Activated CD8-positive, alpha-beta T cell treated with anti-CD3 and anti-CD28 coated beads, Interleukin-2, amount 10 ng/mL, durations not matched to agents 7 days and 5 days (primary cell): ENCODE data around the gene CHST1. TPM values are rescaled to one million over a fixed set of nuclear protein-coding genes. Genes with fewer than 3 reads are reported as not detected.

ENCODE experiments used
- ATAC-seq: fragments of 150-1000 bp; cut with Tn5 transposase; one replicate; pipeline ENCODE4 v1.10.0; 2021; ENCODE audit warnings: moderate library complexity
- CTCF ChIA-PET: fragments of 350-600 bp; sonication (Branson Sonifier 250); formaldehyde crosslinking; loops from one replicate; lab custom pipeline; 2021; ENCODE audit warnings: antibody characterized with exemption; lab: Charles Lee
- POLR2A ChIA-PET: fragments of 350-600 bp; sonication (Branson Sonifier 250); formaldehyde crosslinking; loops from one replicate; lab custom pipeline; 2021; ENCODE audit warnings: antibody characterized with exemption; lab: Charles Lee
- DNase-seq: peaks from one replicate; pipeline ENCODE4 v3.0.0-alpha.2; 2020
- H3K27ac Mint-ChIP-seq: one replicate; pipeline ENCODE4 v1.8.0; 2021; ENCODE audit warnings: mild to moderate bottlenecking, mixed read lengths
- H3K27me3 Mint-ChIP-seq: one replicate; pipeline ENCODE4 v1.8.0; 2021; ENCODE audit warnings: low read depth, mixed read lengths
- H3K36me3 Mint-ChIP-seq: one replicate; pipeline ENCODE4 v1.8.0; 2021; ENCODE audit warnings: low read depth, mixed read lengths
- H3K4me1 Mint-ChIP-seq: one replicate; pipeline ENCODE4 v1.8.0; 2021; ENCODE audit warnings: low read depth, mixed read lengths
- H3K4me3 Mint-ChIP-seq: one replicate; pipeline ENCODE4 v1.8.0; 2021; ENCODE audit warnings: mild to moderate bottlenecking, mixed read lengths
- H3K9me3 Mint-ChIP-seq: one replicate; pipeline ENCODE4 v1.8.0; 2022; ENCODE audit warnings: mixed read lengths; ENCODE audit not compliant: insufficient read depth
- total RNA-seq, 2 experiments: library from RNA; stranded (reverse); gene quantifications; one replicate each; pipeline ENCODE4 v1.2.3, GENCODE V29; 2021

CHST1 gene
- total RNA-seq, 2 experiments from 2014 or later: not detected

GRCh38 chr11:45647786-45648185, 17.6 kb downstream of the CHST1 start:
- Mint-ChIP-seq H3K27me3 (peaks cover 16% of the 10 kb centered on the region), H3K36me3 (no peaks in the 10 kb centered on the region), H3K27ac (no peak overlapping the region), H3K4me3 (no peak overlapping the region), H3K9me3 (no peaks in the 10 kb centered on the region), H3K4me1 (peaks cover 7% of the 10 kb centered on the region)
- ChIA-PET CTCF (interaction anchor here (1.1 kb wide), 1 partner anchor 124 kb away, joined by 4 read pairs; no protein-coding TSS in a partner anchor), POLR2A (interaction anchor here (0.9 kb wide), 1 partner anchor 14 kb away, joined by 3 read pairs; no protein-coding TSS in a partner anchor)
- DNase-seq (no peak), ATAC-seq (no peak)

- no peak for ATAC-seq
- ChIA-PET POLR2A (interaction anchor here (0.9 kb wide), 1 partner anchor 14 kb away, joined by 3 read pairs; no protein-coding TSS in a partner anchor), CTCF (interaction anchor here (1.1 kb wide), 1 partner anchor 124 kb away, joined by 4 read pairs; no protein-coding TSS in a partner anchor)
- DNase-seq: no peak
- no peak overlapping the region for H3K27ac Mint-ChIP-seq
- no peak overlapping the region for H3K4me3 Mint-ChIP-seq
- no peaks in the 10 kb centered on the region for H3K36me3 Mint-ChIP-seq
- H3K27me3 Mint-ChIP-seq: peaks cover 18% of the 10 kb centered on the region
- H3K4me1 Mint-ChIP-seq: peaks cover 7% of the 10 kb centered on the region
- no peaks in the 10 kb centered on the region for H3K9me3 Mint-ChIP-seq
These were observed 18.1 kb downstream of the CHST1 start for GRCh38 chr11:45647329-45647728.

- Mint-ChIP-seq H3K9me3 (no peaks in the 10 kb centered on the region), H3K27me3 (peaks cover 18% of the 10 kb centered on the region), H3K4me1 (peaks cover 7% of the 10 kb centered on the region), H3K27ac (no peak overlapping the region), H3K36me3 (no peaks in the 10 kb centered on the region), H3K4me3 (no peak overlapping the region)
- ChIA-PET CTCF (interaction anchor here (1.1 kb wide), 1 partner anchor 8 kb away, joined by 3 read pairs; no protein-coding TSS in a partner anchor), POLR2A (no interaction called here)
- DNase-seq: no peak
- peak; percentile 51 for ATAC-seq
These were observed 19.0 kb downstream of the CHST1 start for GRCh38 chr11:45646275-45646927.

GRCh38 chr11:45644981-45645889, 20.2 kb downstream of the CHST1 start:
- H3K27me3 Mint-ChIP-seq: peaks cover 14% of the 10 kb centered on the region
- no peak overlapping the region for H3K4me3 Mint-ChIP-seq
- ATAC-seq: no peak
- POLR2A ChIA-PET: interaction anchor here (0.5 kb wide), 1 partner anchor 425 kb away, joined by 3 read pairs; no protein-coding TSS in a partner anchor
- DNase-seq: no peak
- peaks cover 5% of the 10 kb centered on the region for H3K4me1 Mint-ChIP-seq
- no peak overlapping the region for H3K27ac Mint-ChIP-seq
- CTCF ChIA-PET: no interaction called here
- no peaks in the 10 kb centered on the region for H3K36me3 Mint-ChIP-seq
- H3K9me3 Mint-ChIP-seq: no peaks in the 10 kb centered on the region

GRCh38 chr11:45643598-45644260, 21.7 kb downstream of the CHST1 start:
- DNase-seq (no peak), ATAC-seq (no peak)
- H3K27ac Mint-ChIP-seq: no peak overlapping the region
- no peaks in the 10 kb centered on the region for H3K36me3 Mint-ChIP-seq
- ChIA-PET POLR2A (no interaction called here), CTCF (no interaction called here)
- H3K9me3 Mint-ChIP-seq: no peaks in the 10 kb centered on the region
- H3K27me3 Mint-ChIP-seq: peaks cover 14% of the 10 kb centered on the region
- H3K4me1 Mint-ChIP-seq: peaks cover 5% of the 10 kb centered on the region
- no peak overlapping the region for H3K4me3 Mint-ChIP-seq

GRCh38 chr11:45641961-45642360, 23.5 kb downstream of the CHST1 start:
- Mint-ChIP-seq H3K4me3 (no peak overlapping the region), H3K9me3 (no peaks in the 10 kb centered on the region), H3K4me1 (peaks cover 5% of the 10 kb centered on the region), H3K27ac (no peak overlapping the region), H3K36me3 (no peaks in the 10 kb centered on the region), H3K27me3 (peaks cover 13% of the 10 kb centered on the region)
- POLR2A ChIA-PET: no interaction called here
- no peak for ATAC-seq
- CTCF ChIA-PET: interaction anchor here (1.8 kb wide), 1 partner anchor 13 kb away, joined by 4 read pairs; no protein-coding TSS in a partner anchor
- no peak for DNase-seq

GRCh38 chr11:45638051-45638450, 27.4 kb downstream of the CHST1 start:
- Mint-ChIP-seq H3K9me3 (no peaks in the 10 kb centered on the region), H3K4me3 (no peak overlapping the region), H3K27ac (no peak overlapping the region), H3K36me3 (no peaks in the 10 kb centered on the region), H3K4me1 (no peaks in the 10 kb centered on the region), H3K27me3 (peaks cover 15% of the 10 kb centered on the region)
- ChIA-PET CTCF (interaction anchor here (0.8 to 1.0 kb wide), 2 partner anchors 16 to 43 kb away, joined by 3 read pairs; no protein-coding TSS in a partner anchor), POLR2A (no interaction called here)
- no peak for ATAC-seq
- DNase-seq: no peak

- Mint-ChIP-seq H3K27ac (no peak overlapping the region), H3K27me3 (peaks cover 19% of the 10 kb centered on the region), H3K9me3 (no peaks in the 10 kb centered on the region), H3K4me1 (no peaks in the 10 kb centered on the region), H3K4me3 (no peak overlapping the region), H3K36me3 (no peaks in the 10 kb centered on the region)
- POLR2A ChIA-PET: no interaction called here
- CTCF ChIA-PET: no interaction called here
- DNase-seq (no peak), ATAC-seq (no peak)
These were observed 29.5 kb downstream of the CHST1 start for GRCh38 chr11:45635907-45636306.

GRCh38 chr11:45625611-45626010, 39.8 kb downstream of the CHST1 start:
- ATAC-seq (no peak), DNase-seq (no peak)
- no peaks in the 10 kb centered on the region for H3K9me3 Mint-ChIP-seq
- H3K27ac Mint-ChIP-seq: no peak overlapping the region
- peaks cover 15% of the 10 kb centered on the region for H3K27me3 Mint-ChIP-seq
- CTCF ChIA-PET: interaction anchor here (0.8 kb wide), 1 partner anchor 146 kb away, joined by 3 read pairs; no protein-coding TSS in a partner anchor
- no peak overlapping the region for H3K4me3 Mint-ChIP-seq
- POLR2A ChIA-PET: no interaction called here
- H3K4me1 Mint-ChIP-seq: no peaks in the 10 kb centered on the region
- H3K36me3 Mint-ChIP-seq: no peaks in the 10 kb centered on the region

- H3K9me3 Mint-ChIP-seq: no peaks in the 10 kb centered on the region
- H3K27me3 Mint-ChIP-seq: peaks cover 7% of the 10 kb centered on the region
- POLR2A ChIA-PET: no interaction called here
- no peak for DNase-seq
- H3K4me3 Mint-ChIP-seq: no peak overlapping the region
- CTCF ChIA-PET: no interaction called here
- no peaks in the 10 kb centered on the region for H3K4me1 Mint-ChIP-seq
- no peak overlapping the region for H3K27ac Mint-ChIP-seq
- ATAC-seq: no peak
- no peaks in the 10 kb centered on the region for H3K36me3 Mint-ChIP-seq
These were observed 41.3 kb downstream of the CHST1 start for GRCh38 chr11:45624095-45624494.

- ChIA-PET POLR2A (no interaction called here), CTCF (no interaction called here)
- ATAC-seq: no peak
- H3K36me3 Mint-ChIP-seq: no peaks in the 10 kb centered on the region
- DNase-seq: no peak
- H3K9me3 Mint-ChIP-seq: no peaks in the 10 kb centered on the region
- no peaks in the 10 kb centered on the region for H3K4me1 Mint-ChIP-seq
- H3K4me3 Mint-ChIP-seq: no peak overlapping the region
- H3K27ac Mint-ChIP-seq: no peak overlapping the region
- peaks cover 5% of the 10 kb centered on the region for H3K27me3 Mint-ChIP-seq
These were observed 42.6 kb downstream of the CHST1 start for GRCh38 chr11:45622861-45623260.
